Thyroid gland (tissue), 4 donors: ENCODE data around the gene NR1H3. TPM values are rescaled to one million over a fixed set of nuclear protein-coding genes. Genes with fewer than 3 reads are reported as not detected.
"Not testable (repeated sequence)": the region's sequence is repeated elsewhere in the genome, so short reads cannot be mapped to it uniquely, and the experiment has no call there.

Source experiments
- DNase-seq, 2 donors: peaks; one replicate each; pipeline ENCODE4 v3.0.0-alpha.2; 2019
- H3K27ac ChIP-seq, 3 donors: fragments of 200-600 bp; sonication (generic); 1 replicate in 2 of 3; 2 replicates in 1 of 3; pipeline ENCODE4 v1.5.1; 2016 to 2019; ENCODE audit warnings: mild to moderate bottlenecking in 1 of 3, moderate library complexity in 1 of 3
- H3K27me3 ChIP-seq: fragments of 200-600 bp; sonication (generic); one replicate; pipeline ENCODE4 v1.5.1; 2019
- H3K36me3 ChIP-seq, 2 donors: fragments of 200-600 bp; sonication (generic); one replicate each; pipeline ENCODE4 v1.5.1; 2016 to 2019
- H3K4me1 ChIP-seq, 2 donors: fragments of 200-600 bp; sonication (generic); one replicate each; pipeline ENCODE4 v1.5.1; 2017 to 2019
- H3K4me3 ChIP-seq, 3 donors: fragments of 200-600 bp; sonication (generic); replicated peaks in 1 of 3; 1 replicate in 2 of 3; 2 replicates in 1 of 3; pipeline ENCODE4 v1.5.1; 2016; ENCODE audit warnings: mild to moderate bottlenecking in 1 of 3
- H3K9me3 ChIP-seq: fragments of 200-600 bp; sonication (generic); one replicate; pipeline ENCODE4 v1.5.1; 2017
- POLR2A ChIP-seq, 2 donors: fragments of 450-650 bp; IDR thresholded peaks; one replicate each; pipeline ENCODE4 v1.6.1; 2017; ENCODE audit warnings: antibody characterized with exemption in 2 of 2, mild to moderate bottlenecking in 2 of 2, moderate library complexity in 1 of 2
- WGBS, 2 donors: methylation state at CpG; one replicate each; pipeline ENCODE4 v1.1.5; 2017; 5-methylcytosine and 5-hydroxymethylcytosine counted together
- intact Hi-C: fragments of 100-400 bp; cut with DNase I; formaldehyde crosslinking; loops from one replicate; pipeline ENCODE4 v1.15.1; 2023
- total RNA-seq, 4 donors: library from RNA; depleted of rRNA; stranded (reverse); fragments of >200 nt; gene quantifications; one replicate each; pipeline ENCODE4 v1.2.3, GENCODE V29; 2016
- TF ChIP-seq, protein P1 (sequence below), 6 experiments: fragments of 200-600 bp in 3 of 6; fragments of 450-650 bp in 3 of 6; sonication (generic) in 3 of 6; IDR thresholded peaks; one replicate each; pipeline ENCODE4 v1.5.1; 2016 to 2019; ENCODE audit warnings: antibody characterized with exemption in 6 of 6, mild to moderate bottlenecking in 2 of 6, inconsistent platforms in 1 of 6, moderate library complexity in 1 of 6

The NR1H3 gene
- total RNA-seq, 4 donors from 2014 or later: 27.5 to 58.3 (median 42.5) TPM

DNA sequence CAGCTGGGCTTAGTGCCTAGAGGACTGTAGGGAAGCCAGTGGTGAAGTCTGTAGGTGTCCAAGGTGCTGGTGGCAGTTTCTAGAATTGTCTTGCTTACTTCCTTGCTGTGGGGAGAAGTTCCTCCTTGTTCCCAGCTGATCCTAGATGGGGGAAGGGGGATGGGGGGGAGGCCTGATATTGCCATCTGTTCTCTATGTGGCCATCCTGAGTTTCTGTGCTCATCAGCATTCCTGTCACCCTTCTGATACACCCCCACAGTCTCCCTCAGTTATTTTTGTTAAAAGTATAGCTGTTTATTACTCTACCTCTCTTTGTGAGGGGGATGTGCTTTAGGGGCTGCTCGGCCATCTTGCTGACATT lies 48.7 kb downstream of the NR1H3 start:
- peaks cover 50 to 52% of the 10 kb centered on the region in 2 donors for H3K36me3 ChIP-seq
- intact Hi-C loops: no loop called here
- DNase-seq: no peak
- no peaks in the 10 kb centered on the region for H3K27me3 ChIP-seq
- TF ChIP-seq POLR2A (IDR thresholded peaks at IDR 0.05): no peak
- TF ChIP-seq, protein P1, sequence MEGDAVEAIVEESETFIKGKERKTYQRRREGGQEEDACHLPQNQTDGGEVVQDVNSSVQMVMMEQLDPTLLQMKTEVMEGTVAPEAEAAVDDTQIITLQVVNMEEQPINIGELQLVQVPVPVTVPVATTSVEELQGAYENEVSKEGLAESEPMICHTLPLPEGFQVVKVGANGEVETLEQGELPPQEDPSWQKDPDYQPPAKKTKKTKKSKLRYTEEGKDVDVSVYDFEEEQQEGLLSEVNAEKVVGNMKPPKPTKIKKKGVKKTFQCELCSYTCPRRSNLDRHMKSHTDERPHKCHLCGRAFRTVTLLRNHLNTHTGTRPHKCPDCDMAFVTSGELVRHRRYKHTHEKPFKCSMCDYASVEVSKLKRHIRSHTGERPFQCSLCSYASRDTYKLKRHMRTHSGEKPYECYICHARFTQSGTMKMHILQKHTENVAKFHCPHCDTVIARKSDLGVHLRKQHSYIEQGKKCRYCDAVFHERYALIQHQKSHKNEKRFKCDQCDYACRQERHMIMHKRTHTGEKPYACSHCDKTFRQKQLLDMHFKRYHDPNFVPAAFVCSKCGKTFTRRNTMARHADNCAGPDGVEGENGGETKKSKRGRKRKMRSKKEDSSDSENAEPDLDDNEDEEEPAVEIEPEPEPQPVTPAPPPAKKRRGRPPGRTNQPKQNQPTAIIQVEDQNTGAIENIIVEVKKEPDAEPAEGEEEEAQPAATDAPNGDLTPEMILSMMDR (IDR thresholded peaks at IDR 0.05): no peak
- WGBS, 2 donors: 88 to 92% methylated on average over 1 of the region's 1 CpG
- H3K9me3 ChIP-seq: no peaks in the 10 kb centered on the region
- H3K27ac ChIP-seq: peak overlapping the region; percentile 43 to 84 (median 55)
- H3K4me1 ChIP-seq: peaks cover 7 to 16% of the 10 kb centered on the region in 2 donors
- H3K4me3 ChIP-seq: no peak overlapping the region

DNA sequence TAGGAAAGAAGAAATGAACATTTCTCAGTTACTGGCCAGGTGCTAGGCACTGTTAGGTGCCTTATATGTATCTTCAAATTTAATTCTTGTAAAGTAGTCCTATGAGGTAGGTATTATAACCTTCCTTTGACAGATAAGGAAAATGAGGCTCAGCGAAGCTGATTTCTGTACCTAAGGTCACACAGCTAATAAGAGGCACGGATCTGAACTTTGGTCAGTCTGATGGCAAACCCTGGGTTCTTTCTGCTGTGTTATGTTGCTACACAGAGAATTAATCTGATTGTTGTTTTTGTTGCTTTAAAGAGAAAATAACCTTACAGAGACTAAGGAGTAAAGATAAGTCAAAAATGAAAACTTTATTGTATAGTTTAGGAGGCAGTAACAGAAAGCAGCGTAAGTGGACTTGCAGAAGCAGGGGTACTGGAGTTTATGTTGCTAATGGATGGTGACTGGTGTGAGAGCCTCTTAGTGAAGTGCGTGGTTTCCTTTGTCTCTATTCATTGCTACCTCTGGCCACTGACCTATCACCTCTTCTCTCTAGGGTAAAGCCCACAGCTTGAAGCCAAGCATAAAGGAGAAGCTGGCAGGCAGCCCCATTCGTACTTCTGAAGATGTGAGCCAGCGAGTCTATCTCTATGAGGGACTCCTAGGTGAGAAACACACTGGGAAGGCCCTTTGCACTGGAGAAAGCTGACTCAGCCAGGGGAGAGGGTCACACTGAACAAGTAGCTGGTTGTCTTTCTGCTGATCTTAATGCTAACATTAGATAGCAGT lies 50.4 kb downstream of the NR1H3 start:
- peak; percentile 61 to 68 for DNase-seq
- H3K4me1 ChIP-seq: peaks cover 7 to 16% of the 10 kb centered on the region in 2 donors
- intact Hi-C loops: no loop called here
- TF ChIP-seq, protein P1 (IDR thresholded peaks at IDR 0.05): no peak
- TF ChIP-seq POLR2A (IDR thresholded peaks at IDR 0.05): no peak
- H3K36me3 ChIP-seq: peaks cover 54 to 57% of the 10 kb centered on the region in 2 donors
- WGBS, 2 donors: 70 to 83% methylated on average over 6 of the region's 6 CpGs
- no peak overlapping the region for H3K4me3 ChIP-seq
- no peak overlapping the region for H3K27ac ChIP-seq
- no peaks in the 10 kb centered on the region for H3K27me3 ChIP-seq
- H3K9me3 ChIP-seq: no peaks in the 10 kb centered on the region

DNA sequence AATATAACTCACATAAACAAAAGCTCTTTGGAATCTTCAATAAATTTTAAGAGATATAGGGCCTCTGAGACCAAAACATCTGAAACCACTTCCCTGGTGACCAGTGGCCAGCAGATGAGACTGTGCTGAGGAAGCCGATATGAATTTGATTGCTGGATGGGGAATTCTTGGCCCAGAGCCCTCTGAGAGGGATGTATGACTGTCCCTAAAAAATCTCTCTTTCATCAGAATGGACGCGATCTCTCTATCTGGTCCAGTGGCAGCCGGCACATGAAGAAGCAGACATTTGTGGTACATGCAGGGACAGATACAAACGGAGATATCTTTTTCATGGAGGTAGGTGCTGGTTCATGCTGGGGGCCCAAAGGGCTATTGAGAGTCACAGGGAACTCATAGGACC lies 57.2 kb downstream of the NR1H3 start:
- H3K4me1 ChIP-seq: no peaks in the 10 kb centered on the region
- WGBS, 2 donors: 91% methylated on average over 5 of the region's 5 CpGs
- H3K4me3 ChIP-seq: no peak overlapping the region
- H3K27me3 ChIP-seq: no peaks in the 10 kb centered on the region
- no peaks in the 10 kb centered on the region for H3K9me3 ChIP-seq
- TF ChIP-seq, protein P1 (IDR thresholded peaks at IDR 0.05): no peak
- TF ChIP-seq POLR2A (IDR thresholded peaks at IDR 0.05): no peak
- H3K36me3 ChIP-seq: peaks cover 45 to 54% of the 10 kb centered on the region in 2 donors
- DNase-seq: no peak
- H3K27ac ChIP-seq: no peak overlapping the region
- intact Hi-C loops: no loop called here

DNA sequence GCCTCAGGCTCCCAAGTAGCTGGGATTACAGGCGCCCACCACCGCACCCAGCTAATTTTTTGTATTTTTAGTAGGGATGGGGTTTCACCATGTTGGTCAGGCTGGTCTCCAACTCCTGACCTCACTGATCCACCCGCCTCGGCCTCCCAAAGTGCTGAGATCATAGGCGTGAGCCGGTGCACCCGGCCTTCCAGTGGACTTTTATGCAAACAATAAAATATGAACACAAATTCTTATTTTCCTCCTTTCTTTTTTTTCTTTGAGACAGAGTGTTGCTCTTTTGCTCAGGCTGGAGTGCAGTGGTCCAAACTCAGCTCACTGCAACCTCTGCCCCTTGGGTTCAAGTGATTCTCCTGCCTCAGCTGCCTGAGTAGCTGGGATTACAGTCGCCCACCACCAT lies 58.7 kb downstream of the NR1H3 start:
- WGBS, 2 donors: 93 to 97% methylated on average over 8 of the region's 8 CpGs
- H3K9me3 ChIP-seq, DNase-seq, H3K4me3 ChIP-seq, H3K27me3 ChIP-seq, intact Hi-C loops, H3K4me1 ChIP-seq, H3K27ac ChIP-seq: not testable (repeated sequence)
- H3K36me3 ChIP-seq: peaks cover 30 to 40% of the 10 kb centered on the region in 2 donors

DNA sequence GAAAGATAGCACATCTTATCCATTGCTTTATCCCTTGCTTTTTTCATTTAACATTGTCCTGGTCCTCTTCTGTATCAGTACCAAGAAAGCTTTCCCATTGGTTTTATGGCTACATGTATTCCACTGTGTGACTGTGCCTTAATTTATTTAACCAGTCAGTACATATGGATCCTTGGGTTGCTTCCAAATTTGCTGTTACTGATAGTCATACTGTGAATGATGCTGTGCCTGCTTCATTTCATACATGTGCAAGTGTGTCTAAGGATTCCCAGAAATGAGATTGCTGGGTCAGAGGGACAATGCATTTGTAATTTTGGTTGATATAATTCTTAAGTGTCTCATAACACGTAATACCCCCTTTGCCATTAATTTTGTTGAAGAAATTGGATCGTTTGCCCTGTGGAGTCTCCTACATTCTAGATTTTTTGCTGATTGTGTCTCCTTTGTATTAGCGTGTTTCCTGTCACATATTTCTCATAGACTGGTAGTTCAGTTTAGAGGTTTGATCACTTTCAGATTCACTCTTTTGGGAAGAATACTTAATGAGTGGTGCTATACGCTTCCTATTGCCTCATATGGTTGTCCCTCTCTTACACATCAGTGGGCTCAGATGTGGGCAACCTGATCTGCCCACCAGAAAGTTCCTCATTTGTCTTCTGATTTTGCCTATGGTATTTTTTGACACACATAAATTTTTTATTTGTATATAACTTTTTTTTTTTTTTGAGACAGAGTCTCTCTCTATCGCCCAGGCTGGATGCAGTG lies 59.5 kb downstream of the NR1H3 start:
- WGBS, 2 donors: 90 to 95% methylated on average over 5 of the region's 5 CpGs
- DNase-seq: no peak
- Histone ChIP-seq H3K9me3 (no peaks in the 10 kb centered on the region), H3K27ac (no peak overlapping the region), H3K36me3 (peaks cover 26 to 38% of the 10 kb centered on the region in 2 donors), H3K4me1 (no peaks in the 10 kb centered on the region), H3K27me3 (no peaks in the 10 kb centered on the region), H3K4me3 (no peak overlapping the region)
- intact Hi-C loops: no loop called here
- no peak for TF ChIP-seq POLR2A (IDR thresholded peaks at IDR 0.05)

DNA sequence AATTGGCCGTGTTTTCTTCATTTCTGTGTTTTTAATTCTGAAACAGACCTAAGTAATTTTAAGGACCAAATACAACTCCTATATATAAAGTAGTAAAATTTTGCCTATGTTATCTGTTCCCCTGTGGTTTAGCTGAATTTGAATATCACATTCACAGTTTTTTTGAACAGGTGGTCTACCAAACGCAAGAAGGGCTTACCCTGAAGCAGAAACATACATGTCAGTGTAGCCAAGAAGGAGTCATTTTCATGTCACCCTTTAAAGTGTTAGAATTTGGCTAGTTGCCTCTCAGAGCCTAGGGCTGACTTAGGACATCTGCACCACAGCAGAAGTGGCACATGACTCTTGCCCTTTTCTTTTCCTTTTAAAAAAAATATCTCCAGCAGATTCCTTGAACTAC lies 60.4 kb downstream of the NR1H3 start:
- Histone ChIP-seq H3K36me3 (peaks cover 20 to 42% of the 10 kb centered on the region in 2 donors), H3K27ac (no peak overlapping the region), H3K27me3 (no peaks in the 10 kb centered on the region), H3K4me1 (no peaks in the 10 kb centered on the region), H3K9me3 (no peaks in the 10 kb centered on the region), H3K4me3 (no peak overlapping the region)
- DNase-seq: no peak
- 95 to 98% methylated on average over 2 of the region's 2 CpGs for WGBS, 2 donors
- no peak for TF ChIP-seq POLR2A (IDR thresholded peaks at IDR 0.05)
- TF ChIP-seq, protein P1 (IDR thresholded peaks at IDR 0.05): no peak
- intact Hi-C loops: no loop called here
